Astrocyte (in vitro differentiated cells and primary cell): ENCODE data around the gene CDH23. TPM values are rescaled to one million over a fixed set of nuclear protein-coding genes. Genes with fewer than 3 reads are reported as not detected.

ENCODE experiments used
- DNase-seq: peaks from one replicate; pipeline ENCODE4 v3.0.0-alpha.2; 2010; ENCODE audit warnings: low read depth
- FAIRE-seq: peaks from 2 replicates; lab custom pipeline; 2011; peaks lifted over from hg19 to GRCh38; lab: Jason Lieb, UNC
- H2AFZ ChIP-seq: 2 replicates; pipeline ENCODE4 v1.6.0; 2012; ENCODE audit warnings: low read depth, low read length, inconsistent platforms
- H3K27ac ChIP-seq: 2 replicates; pipeline ENCODE4 v1.5.1; 2011; ENCODE audit warnings: low read depth, low read length, inconsistent platforms
- H3K27me3 ChIP-seq: 2 replicates; pipeline ENCODE4 v1.6.0; 2011; ENCODE audit warnings: low read length, inconsistent platforms; ENCODE audit not compliant: insufficient read depth
- H3K36me3 ChIP-seq: 2 replicates; pipeline ENCODE4 v1.5.1; 2011; ENCODE audit warnings: low read length, inconsistent platforms; ENCODE audit not compliant: insufficient read depth
- H3K4me1 ChIP-seq: 2 replicates; pipeline ENCODE4 v1.5.1; 2011; ENCODE audit warnings: low read length, inconsistent platforms; ENCODE audit not compliant: insufficient read depth
- H3K4me2 ChIP-seq: 2 replicates; pipeline ENCODE4 v1.6.0; 2012; ENCODE audit warnings: low read length, inconsistent platforms
- H3K4me3 ChIP-seq: 2 replicates; pipeline ENCODE4 v1.5.1; 2011; ENCODE audit warnings: low read depth, mild to moderate bottlenecking, low read length, inconsistent platforms; ENCODE audit not compliant: insufficient read depth
- H3K79me2 ChIP-seq: 2 replicates; pipeline ENCODE4 v1.6.0; 2012; ENCODE audit warnings: mild to moderate bottlenecking, low read length, inconsistent platforms; ENCODE audit not compliant: insufficient read depth
- H3K9ac ChIP-seq: 2 replicates; pipeline ENCODE4 v1.6.0; 2012; ENCODE audit warnings: mild to moderate bottlenecking, low read length, inconsistent platforms
- H3K9me3 ChIP-seq: 2 replicates; pipeline ENCODE4 v1.5.1; 2012; ENCODE audit warnings: low read depth, mild to moderate bottlenecking, low read length, inconsistent platforms; ENCODE audit not compliant: insufficient read depth
- H4K20me1 ChIP-seq: 2 replicates; pipeline ENCODE4 v1.6.0; 2012; ENCODE audit warnings: low read length, inconsistent platforms; ENCODE audit not compliant: insufficient read depth
- H3K27ac Mint-ChIP-seq: one replicate; pipeline ENCODE4 v1.8.0; 2021; ENCODE audit warnings: mild to moderate bottlenecking, mixed read lengths; ENCODE audit not compliant: unreplicated experiment
- H3K27me3 Mint-ChIP-seq: one replicate; pipeline ENCODE4 v1.8.0; 2021; ENCODE audit warnings: low read depth, mixed read lengths; ENCODE audit not compliant: unreplicated experiment
- H3K36me3 Mint-ChIP-seq: one replicate; pipeline ENCODE4 v1.8.0; 2021; ENCODE audit warnings: low read depth, mixed read lengths; ENCODE audit not compliant: unreplicated experiment
- H3K4me1 Mint-ChIP-seq: one replicate; pipeline ENCODE4 v1.8.0; 2021; ENCODE audit warnings: low read depth, mixed read lengths; ENCODE audit not compliant: unreplicated experiment
- H3K4me3 Mint-ChIP-seq: one replicate; pipeline ENCODE4 v1.8.0; 2021; ENCODE audit warnings: mild to moderate bottlenecking, moderate library complexity, mixed read lengths; ENCODE audit not compliant: unreplicated experiment
- H3K9me3 Mint-ChIP-seq: one replicate; pipeline ENCODE4 v1.8.0; 2021; ENCODE audit warnings: mild to moderate bottlenecking, mixed read lengths; ENCODE audit not compliant: unreplicated experiment
- EZH2 ChIP-seq: IDR thresholded peaks from 2 replicates; pipeline ENCODE4 v1.6.1; 2012; ENCODE audit warnings: mild to moderate bottlenecking, low read length, inconsistent platforms; ENCODE audit not compliant: insufficient read depth
- total RNA-seq: library from RNA; stranded (reverse); gene quantifications from 2 replicates; pipeline ENCODE4 v1.2.1, GENCODE V29; 2021
- TF ChIP-seq, protein P1 (sequence below): IDR thresholded peaks from 2 replicates; pipeline ENCODE4 v1.5.1; 2011; ENCODE audit warnings: low read depth, mild to moderate bottlenecking, inconsistent platforms, low read length, moderate library complexity; ENCODE audit not compliant: insufficient read depth

The CDH23 gene
- total RNA-seq, 1 donor from 2014 or later = not detected

DNA sequence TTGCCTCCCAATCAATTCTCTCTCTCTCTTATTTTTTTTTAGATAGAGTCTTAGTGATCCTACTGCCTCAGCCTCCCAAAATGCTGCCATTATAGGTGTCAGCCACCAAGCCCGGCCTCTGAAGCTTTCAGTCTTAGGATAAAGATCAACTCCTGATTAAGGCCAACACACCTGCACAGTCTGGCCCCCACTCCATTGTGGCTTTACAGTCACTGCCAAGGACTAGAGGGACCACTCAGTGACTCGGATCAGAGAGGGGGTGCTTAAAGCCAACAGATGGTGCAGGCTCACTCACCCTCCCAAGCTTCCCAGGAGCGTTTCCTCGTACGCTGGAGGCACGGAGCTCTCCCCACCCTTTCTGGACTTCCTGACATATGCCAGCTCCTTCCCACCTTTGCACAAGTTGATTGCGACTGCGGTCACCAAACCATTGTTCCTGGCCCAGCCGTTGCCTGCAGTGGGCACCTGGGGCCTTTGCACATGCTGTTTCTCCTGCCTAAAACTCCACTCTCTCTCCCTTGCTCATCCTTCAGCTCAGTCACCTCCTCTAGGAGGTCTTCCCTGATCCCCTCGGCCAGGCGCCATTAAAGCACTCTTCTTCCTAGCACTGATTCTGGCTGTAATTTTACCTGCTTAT lies 1.7 kb upstream of the CDH23 start:
- peaks cover 84% of the 10 kb centered on the region for H3K27me3 Mint-ChIP-seq
- peaks cover 6% of the 10 kb centered on the region for H3K4me1 ChIP-seq
- no peaks in the 10 kb centered on the region for H3K79me2 ChIP-seq
- H4K20me1 ChIP-seq = peaks cover 4% of the 10 kb centered on the region
- H3K4me3 ChIP-seq = no peak overlapping the region
- no peak for TF ChIP-seq EZH2
- no peaks in the 10 kb centered on the region for H3K9me3 Mint-ChIP-seq
- H3K4me1 Mint-ChIP-seq = peaks cover 2% of the 10 kb centered on the region
- no peak overlapping the region for H3K9ac ChIP-seq
- H2AFZ ChIP-seq = no peak overlapping the region
- H3K4me3 Mint-ChIP-seq = no peak overlapping the region
- H3K4me2 ChIP-seq = no peak overlapping the region
- no peak for FAIRE-seq
- no peak for DNase-seq
- H3K27ac ChIP-seq = no peak overlapping the region
- H3K27me3 ChIP-seq = peaks cover 66% of the 10 kb centered on the region
- H3K9me3 ChIP-seq = no peaks in the 10 kb centered on the region
- H3K27ac Mint-ChIP-seq = no peak overlapping the region
- H3K36me3 ChIP-seq = no peaks in the 10 kb centered on the region
- no peaks in the 10 kb centered on the region for H3K36me3 Mint-ChIP-seq

DNA sequence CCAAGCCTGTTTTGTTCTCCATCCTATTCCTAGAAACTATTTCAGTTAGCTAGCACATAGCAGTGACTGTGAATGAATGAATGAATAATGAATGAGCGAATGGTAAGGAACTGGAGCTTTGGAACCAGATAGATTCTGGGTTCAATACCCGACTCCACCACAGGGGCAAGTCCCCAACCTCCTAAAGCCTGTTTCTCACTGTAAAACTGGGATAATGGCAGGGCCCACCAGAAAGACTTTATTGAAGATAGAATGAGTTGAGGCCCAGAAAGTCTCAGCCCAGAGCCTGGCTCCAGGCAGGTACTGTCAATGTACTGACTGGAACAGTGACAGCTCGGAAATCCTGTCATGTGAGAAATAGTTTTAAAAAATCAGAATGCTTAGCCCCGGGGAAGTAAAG lies 1.1 kb upstream of the CDH23 start:
- peaks cover 4% of the 10 kb centered on the region for H4K20me1 ChIP-seq
- no peak overlapping the region for H3K4me2 ChIP-seq
- H3K36me3 ChIP-seq = no peaks in the 10 kb centered on the region
- H3K4me3 ChIP-seq = no peak overlapping the region
- no peak overlapping the region for H3K4me3 Mint-ChIP-seq
- H3K79me2 ChIP-seq = no peaks in the 10 kb centered on the region
- no peaks in the 10 kb centered on the region for H3K9me3 ChIP-seq
- H3K4me1 ChIP-seq = peaks cover 6% of the 10 kb centered on the region
- peaks cover 86% of the 10 kb centered on the region for H3K27me3 Mint-ChIP-seq
- H3K9ac ChIP-seq = no peak overlapping the region
- peaks cover 2% of the 10 kb centered on the region for H3K4me1 Mint-ChIP-seq
- H3K27ac ChIP-seq = no peak overlapping the region
- DNase-seq (no peak), FAIRE-seq (no peak)
- no peak overlapping the region for H3K27ac Mint-ChIP-seq
- peaks cover 64% of the 10 kb centered on the region for H3K27me3 ChIP-seq
- H2AFZ ChIP-seq = no peak overlapping the region
- H3K9me3 Mint-ChIP-seq = no peaks in the 10 kb centered on the region
- TF ChIP-seq, protein P1, sequence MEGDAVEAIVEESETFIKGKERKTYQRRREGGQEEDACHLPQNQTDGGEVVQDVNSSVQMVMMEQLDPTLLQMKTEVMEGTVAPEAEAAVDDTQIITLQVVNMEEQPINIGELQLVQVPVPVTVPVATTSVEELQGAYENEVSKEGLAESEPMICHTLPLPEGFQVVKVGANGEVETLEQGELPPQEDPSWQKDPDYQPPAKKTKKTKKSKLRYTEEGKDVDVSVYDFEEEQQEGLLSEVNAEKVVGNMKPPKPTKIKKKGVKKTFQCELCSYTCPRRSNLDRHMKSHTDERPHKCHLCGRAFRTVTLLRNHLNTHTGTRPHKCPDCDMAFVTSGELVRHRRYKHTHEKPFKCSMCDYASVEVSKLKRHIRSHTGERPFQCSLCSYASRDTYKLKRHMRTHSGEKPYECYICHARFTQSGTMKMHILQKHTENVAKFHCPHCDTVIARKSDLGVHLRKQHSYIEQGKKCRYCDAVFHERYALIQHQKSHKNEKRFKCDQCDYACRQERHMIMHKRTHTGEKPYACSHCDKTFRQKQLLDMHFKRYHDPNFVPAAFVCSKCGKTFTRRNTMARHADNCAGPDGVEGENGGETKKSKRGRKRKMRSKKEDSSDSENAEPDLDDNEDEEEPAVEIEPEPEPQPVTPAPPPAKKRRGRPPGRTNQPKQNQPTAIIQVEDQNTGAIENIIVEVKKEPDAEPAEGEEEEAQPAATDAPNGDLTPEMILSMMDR = peak; percentile 14
- no peak for TF ChIP-seq EZH2
- H3K36me3 Mint-ChIP-seq = no peaks in the 10 kb centered on the region

DNA sequence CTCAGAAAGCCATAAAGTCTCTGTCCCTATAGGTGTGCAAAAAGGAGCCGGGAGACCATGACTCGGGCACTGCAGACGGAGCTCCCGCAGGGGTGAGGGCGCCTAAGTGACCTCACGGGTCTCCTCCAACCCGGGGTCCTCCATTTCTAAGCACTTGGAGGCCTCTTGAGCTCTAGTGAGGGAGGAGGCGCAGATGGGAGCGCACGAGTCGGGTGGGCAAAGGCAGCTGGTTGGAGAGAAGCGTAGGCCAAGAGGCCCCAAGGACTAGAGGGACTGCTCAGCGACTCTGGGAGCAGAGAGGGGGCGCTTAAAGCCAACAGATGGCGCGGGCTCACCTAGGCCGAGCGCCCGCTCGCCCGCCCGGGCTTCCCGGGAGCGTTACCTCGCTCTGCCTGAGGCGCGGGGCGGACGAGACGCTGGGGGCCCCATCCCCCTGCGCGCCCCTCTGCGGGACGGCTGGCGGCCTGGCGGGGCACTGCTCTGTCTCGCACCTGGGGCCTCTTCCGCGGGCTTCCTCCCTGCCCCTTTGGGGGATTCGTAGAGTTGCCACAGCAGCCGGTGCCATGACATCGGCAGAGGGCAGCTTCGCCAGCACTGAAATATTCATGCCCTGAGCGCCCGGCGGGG lies 523 bp upstream of the CDH23 start:
- DNase-seq (peak; percentile 14), FAIRE-seq (no peak)
- Histone ChIP-seq H2AFZ (peak overlapping the region; percentile 66), H3K9me3 (no peaks in the 10 kb centered on the region), H3K27me3 (peaks cover 62% of the 10 kb centered on the region), H3K79me2 (no peaks in the 10 kb centered on the region), H3K4me2 (peak overlapping the region; percentile 75), H3K27ac (no peak overlapping the region), H3K4me3 (no peak overlapping the region), H3K4me1 (peaks cover 6% of the 10 kb centered on the region), H3K36me3 (no peaks in the 10 kb centered on the region), H4K20me1 (peaks cover 4% of the 10 kb centered on the region), H3K9ac (no peak overlapping the region)
- no peak for TF ChIP-seq EZH2
- TF ChIP-seq, protein P1 = no peak
- H3K4me1 Mint-ChIP-seq = peaks cover 2% of the 10 kb centered on the region
- no peaks in the 10 kb centered on the region for H3K9me3 Mint-ChIP-seq
- H3K27me3 Mint-ChIP-seq = peaks cover 85% of the 10 kb centered on the region
- H3K36me3 Mint-ChIP-seq = no peaks in the 10 kb centered on the region
- no peak overlapping the region for H3K27ac Mint-ChIP-seq
- peak overlapping the region; percentile 40 for H3K4me3 Mint-ChIP-seq
